MG63 (cell line): Measurements from ENCODE around the gene CPLANE2. TPM values are rescaled to one million over a fixed set of nuclear protein-coding genes. Genes with fewer than 3 reads are reported as not detected.
A peak's percentile ranks its signal among the peaks of the same experiment; 100 is the strongest.
"Not testable (repeated sequence)": the region's sequence is repeated elsewhere in the genome, so short reads cannot be mapped to it uniquely, and the experiment has no call there.

Source experiments
- DNase-seq: peaks from one replicate; pipeline ENCODE4 v3.0.0-alpha.2; 2020
- H3K27me3 ChIP-seq: fragments of 250-450 bp; sonication (Bioruptor Pico); 2 replicates; pipeline ENCODE4 v1.5.1; 2020; ENCODE audit warnings: mild to moderate bottlenecking, moderate library complexity
- H3K36me3 ChIP-seq: fragments of 250-450 bp; sonication (Bioruptor Pico); 2 replicates; pipeline ENCODE4 v1.5.1; 2020; ENCODE audit warnings: mild to moderate bottlenecking, moderate library complexity
- H3K4me3 ChIP-seq: fragments of 250-450 bp; sonication (Bioruptor Pico); 2 replicates; pipeline ENCODE4 v1.5.1; 2020; ENCODE audit warnings: mild to moderate bottlenecking, moderate library complexity
- H3K9me3 ChIP-seq: fragments of 250-450 bp; sonication (Bioruptor Pico); 2 replicates; pipeline ENCODE4 v1.5.1; 2020; ENCODE audit warnings: mild to moderate bottlenecking, moderate library complexity
- total RNA-seq: library from RNA; depleted of rRNA; stranded (reverse); fragments of >200 nt; shearing (Covaris generic); gene quantifications from 2 replicates; pipeline ENCODE4 v1.2.3, GENCODE V29; 2014; ENCODE audit warnings: low replicate concordance

The CPLANE2 gene
- total RNA-seq, 1 experiment from 2014 or later, result 5.1 TPM

GRCh38 chr1:16206547-16207317 lies 30.3 kb downstream of the CPLANE2 start:
- H3K9me3 ChIP-seq, result no peaks in the 10 kb centered on the region
- no peaks in the 10 kb centered on the region for H3K27me3 ChIP-seq
- H3K4me3 ChIP-seq, result peak overlapping the region; percentile 56
- peak; percentile 99 for DNase-seq
- H3K36me3 ChIP-seq, result peaks cover 16% of the 10 kb centered on the region

GRCh38 chr1:16205891-16206546 lies 31.0 kb downstream of the CPLANE2 start:
- H3K36me3 ChIP-seq, result peaks cover 16% of the 10 kb centered on the region
- peak overlapping the region; percentile 56 for H3K4me3 ChIP-seq
- DNase-seq, result no peak
- H3K27me3 ChIP-seq, result no peaks in the 10 kb centered on the region
- no peaks in the 10 kb centered on the region for H3K9me3 ChIP-seq

GRCh38 chr1:16205334-16205671 lies 31.7 kb downstream of the CPLANE2 start:
- no peak for DNase-seq
- Histone ChIP-seq H3K4me3 (no peak overlapping the region), H3K36me3 (peaks cover 16% of the 10 kb centered on the region), H3K9me3 (no peaks in the 10 kb centered on the region), H3K27me3 (no peaks in the 10 kb centered on the region)

GRCh38 chr1:16204634-16205333 lies 32.2 kb downstream of the CPLANE2 start:
- Histone ChIP-seq H3K9me3 (no peaks in the 10 kb centered on the region), H3K27me3 (no peaks in the 10 kb centered on the region), H3K36me3 (peaks cover 16% of the 10 kb centered on the region), H3K4me3 (no peak overlapping the region)
- no peak for DNase-seq

GRCh38 chr1:16204216-16204615 lies 32.8 kb downstream of the CPLANE2 start:
- H3K9me3 ChIP-seq, result no peaks in the 10 kb centered on the region
- H3K36me3 ChIP-seq, result peaks cover 16% of the 10 kb centered on the region
- H3K27me3 ChIP-seq, result no peaks in the 10 kb centered on the region
- no peak for DNase-seq
- no peak overlapping the region for H3K4me3 ChIP-seq

GRCh38 chr1:16203550-16203949 lies 33.4 kb downstream of the CPLANE2 start:
- H3K27me3 ChIP-seq, result no peaks in the 10 kb centered on the region
- no peaks in the 10 kb centered on the region for H3K9me3 ChIP-seq
- H3K4me3 ChIP-seq, result no peak overlapping the region
- H3K36me3 ChIP-seq, result peaks cover 16% of the 10 kb centered on the region
- no peak for DNase-seq

GRCh38 chr1:16202281-16203210 lies 34.4 kb downstream of the CPLANE2 start:
- no peak overlapping the region for H3K4me3 ChIP-seq
- H3K27me3 ChIP-seq, result no peaks in the 10 kb centered on the region
- no peak for DNase-seq
- H3K9me3 ChIP-seq, result no peaks in the 10 kb centered on the region
- H3K36me3 ChIP-seq, result peaks cover 16% of the 10 kb centered on the region

- Histone ChIP-seq H3K9me3 (no peaks in the 10 kb centered on the region), H3K4me3 (no peak overlapping the region), H3K36me3 (peaks cover 9% of the 10 kb centered on the region), H3K27me3 (no peaks in the 10 kb centered on the region)
- no peak for DNase-seq
These were observed 37.3 kb downstream of the CPLANE2 start for GRCh38 chr1:16199700-16200099.

- DNase-seq, result no peak
- Histone ChIP-seq H3K27me3 (no peaks in the 10 kb centered on the region), H3K36me3 (peaks cover 7% of the 10 kb centered on the region; the same call in 1 of the 2 replicates), H3K4me3 (no peak overlapping the region), H3K9me3 (no peaks in the 10 kb centered on the region)
These were observed 37.9 kb downstream of the CPLANE2 start for GRCh38 chr1:16199157-16199501.

GRCh38 chr1:16198444-16199156 lies 38.4 kb downstream of the CPLANE2 start:
- no peaks in the 10 kb centered on the region for H3K9me3 ChIP-seq
- no peak overlapping the region for H3K4me3 ChIP-seq
- DNase-seq, result no peak
- peaks cover 5% of the 10 kb centered on the region; the same call in 1 of the 2 replicates for H3K36me3 ChIP-seq
- no peaks in the 10 kb centered on the region for H3K27me3 ChIP-seq

GRCh38 chr1:16196874-16197273 lies 40.1 kb downstream of the CPLANE2 start:
- H3K36me3 ChIP-seq, result no peaks in the 10 kb centered on the region
- H3K4me3 ChIP-seq, result no peak overlapping the region
- H3K9me3 ChIP-seq, result no peaks in the 10 kb centered on the region
- DNase-seq, result no peak
- no peaks in the 10 kb centered on the region for H3K27me3 ChIP-seq

GRCh38 chr1:16196139-16196538 lies 40.8 kb downstream of the CPLANE2 start:
- H3K36me3 ChIP-seq, DNase-seq, H3K27me3 ChIP-seq, H3K4me3 ChIP-seq, H3K9me3 ChIP-seq: not testable (repeated sequence)

GRCh38 chr1:16195518-16195905 lies 41.5 kb downstream of the CPLANE2 start:
- Histone ChIP-seq H3K27me3 (no peaks in the 10 kb centered on the region), H3K9me3 (no peaks in the 10 kb centered on the region), H3K36me3 (no peaks in the 10 kb centered on the region), H3K4me3 (no peak overlapping the region)
- DNase-seq, result no peak

- no peaks in the 10 kb centered on the region for H3K36me3 ChIP-seq
- no peak for DNase-seq
These were observed 45.0 kb downstream of the CPLANE2 start for GRCh38 chr1:16191916-16192546.

GRCh38 chr1:16191309-16191708 lies 45.7 kb downstream of the CPLANE2 start:
- no peak overlapping the region for H3K4me3 ChIP-seq
- H3K36me3 ChIP-seq, result no peaks in the 10 kb centered on the region
- no peaks in the 10 kb centered on the region for H3K27me3 ChIP-seq
- no peaks in the 10 kb centered on the region for H3K9me3 ChIP-seq
- no peak for DNase-seq

More at GRCh38 chr1:16191916-16192546, 45.0 kb downstream of the CPLANE2 start:
- no peaks in the 10 kb centered on the region for H3K27me3 ChIP-seq
- H3K4me3 ChIP-seq, result no peak overlapping the region
- no peaks in the 10 kb centered on the region for H3K9me3 ChIP-seq
